Fibroblast of lung (primary cell): ENCODE data around the gene CALML4.

Experiments used
- EZH2 ChIP-seq: IDR thresholded peaks from 2 replicates; pipeline ENCODE4 v1.5.1; 2012; ENCODE audit warnings: low read length, control low read depth, mild to moderate bottlenecking; ENCODE audit errors: missing control alignments
- TF ChIP-seq, protein P1 (sequence below), 2 donors: IDR thresholded peaks in 1 of 2; conservative IDR thresholded peaks in 1 of 2; 1 replicate in 1 of 2; 2 replicates in 1 of 2; pipeline ENCODE4 v1.5.1; 2011 to 2012; ENCODE audit warnings: low read length in 2 of 2, control low read depth in 1 of 2, inconsistent platforms in 1 of 2, low read depth in 1 of 2, mild to moderate bottlenecking in 1 of 2

- TF ChIP-seq, protein P1, sequence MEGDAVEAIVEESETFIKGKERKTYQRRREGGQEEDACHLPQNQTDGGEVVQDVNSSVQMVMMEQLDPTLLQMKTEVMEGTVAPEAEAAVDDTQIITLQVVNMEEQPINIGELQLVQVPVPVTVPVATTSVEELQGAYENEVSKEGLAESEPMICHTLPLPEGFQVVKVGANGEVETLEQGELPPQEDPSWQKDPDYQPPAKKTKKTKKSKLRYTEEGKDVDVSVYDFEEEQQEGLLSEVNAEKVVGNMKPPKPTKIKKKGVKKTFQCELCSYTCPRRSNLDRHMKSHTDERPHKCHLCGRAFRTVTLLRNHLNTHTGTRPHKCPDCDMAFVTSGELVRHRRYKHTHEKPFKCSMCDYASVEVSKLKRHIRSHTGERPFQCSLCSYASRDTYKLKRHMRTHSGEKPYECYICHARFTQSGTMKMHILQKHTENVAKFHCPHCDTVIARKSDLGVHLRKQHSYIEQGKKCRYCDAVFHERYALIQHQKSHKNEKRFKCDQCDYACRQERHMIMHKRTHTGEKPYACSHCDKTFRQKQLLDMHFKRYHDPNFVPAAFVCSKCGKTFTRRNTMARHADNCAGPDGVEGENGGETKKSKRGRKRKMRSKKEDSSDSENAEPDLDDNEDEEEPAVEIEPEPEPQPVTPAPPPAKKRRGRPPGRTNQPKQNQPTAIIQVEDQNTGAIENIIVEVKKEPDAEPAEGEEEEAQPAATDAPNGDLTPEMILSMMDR (conservative IDR thresholded peaks at IDR 0.05 in 1 of 2, IDR thresholded peaks at IDR 0.05 in 1 of 2; ENCODE audit: low read depth in 1 of 2, low read length in 2 of 2), result no peak
- TF ChIP-seq EZH2, result no peak
Measured at GRCh38 chr15:68190048-68190447, 15.1 kb downstream of the CALML4 start.
